NCI-H526 (cell line): Measurements from ENCODE around the gene MCFD2.
"Not testable (repeated sequence)": the region's sequence is repeated elsewhere in the genome, so short reads cannot be mapped to it uniquely, and the experiment has no call there.

Experiments
- DNase-seq, 2 experiments: peaks; one replicate each; lab custom pipeline; 2025; lab: John Stamatoyannopoulos, UW

The MCFD2 gene

GRCh38 chr2:46937471-46937901, 21.9 kb upstream of the MCFD2 start:
- no peak for DNase-seq

GRCh38 chr2:46936566-46936965, 21.0 kb upstream of the MCFD2 start:
- no peak for DNase-seq

- no peak for DNase-seq
Measured at GRCh38 chr2:46935071-46935470, 19.5 kb upstream of the MCFD2 start.

- DNase-seq = no peak
Measured at GRCh38 chr2:46929612-46930011, 14.0 kb upstream of the MCFD2 start.

GRCh38 chr2:46926863-46927262, 11.3 kb upstream of the MCFD2 start:
- DNase-seq = no peak

- DNase-seq = no peak
Measured at GRCh38 chr2:46925474-46926351, 10.1 kb upstream of the MCFD2 start.

- no peak for DNase-seq
Measured at GRCh38 chr2:46924608-46925007, 9.0 kb upstream of the MCFD2 start.

- DNase-seq = no peak
Measured at GRCh38 chr2:46924038-46924437, 8.4 kb upstream of the MCFD2 start.

GRCh38 chr2:46923041-46923528, 7.5 kb upstream of the MCFD2 start:
- DNase-seq = no peak

- no peak for DNase-seq
Measured at GRCh38 chr2:46922606-46923005, 7.0 kb upstream of the MCFD2 start.

GRCh38 chr2:46921676-46922448, 6.3 kb upstream of the MCFD2 start:
- no peak for DNase-seq

GRCh38 chr2:46917628-46918027, 2.0 kb upstream of the MCFD2 start:
- peak; percentile 51 to 55 for DNase-seq

- DNase-seq = peak; percentile 89 to 95
Measured at GRCh38 chr2:46915811-46916630, 415 bp upstream of the MCFD2 start.

GRCh38 chr2:46914578-46915230, 902 bp downstream of the MCFD2 start:
- DNase-seq = no peak

GRCh38 chr2:46913471-46914381, 1.9 kb downstream of the MCFD2 start:
- DNase-seq = no peak

GRCh38 chr2:46909771-46910419, 5.7 kb downstream of the MCFD2 start:
- no peak for DNase-seq

- no peak for DNase-seq
Measured at GRCh38 chr2:46909150-46909549, 6.5 kb downstream of the MCFD2 start.

GRCh38 chr2:46904908-46905678, 10.5 kb downstream of the MCFD2 start:
- DNase-seq = not testable (repeated sequence)

- not testable (repeated sequence) for DNase-seq
Measured at GRCh38 chr2:46902980-46903379, 12.6 kb downstream of the MCFD2 start.
